Glutamatergic neuron (in vitro differentiated cells): ENCODE data around the gene GRAMD2B. TPM values are rescaled to one million over a fixed set of nuclear protein-coding genes. Genes with fewer than 3 reads are reported as not detected.

ENCODE experiments used
- DNase-seq: peaks from one replicate; pipeline ENCODE4 v3.0.0; 2022
- H3K27ac Mint-ChIP-seq: one replicate; pipeline ENCODE4 v1.8.0; 2020; ENCODE audit warnings: mild to moderate bottlenecking, mixed read lengths, inconsistent platforms; ENCODE audit not compliant: unreplicated experiment
- H3K27me3 Mint-ChIP-seq: one replicate; pipeline ENCODE4 v1.8.0; 2020; ENCODE audit warnings: mild to moderate bottlenecking, moderate library complexity, mixed read lengths, inconsistent platforms; ENCODE audit not compliant: unreplicated experiment
- H3K36me3 Mint-ChIP-seq: one replicate; pipeline ENCODE4 v1.8.0; 2020; ENCODE audit warnings: mild to moderate bottlenecking, mixed read lengths, inconsistent platforms; ENCODE audit not compliant: unreplicated experiment
- H3K4me1 Mint-ChIP-seq: one replicate; pipeline ENCODE4 v1.8.0; 2020; ENCODE audit warnings: mild to moderate bottlenecking, low read depth, mixed read lengths, inconsistent platforms; ENCODE audit not compliant: unreplicated experiment
- H3K4me3 Mint-ChIP-seq: one replicate; pipeline ENCODE4 v1.8.0; 2020; ENCODE audit warnings: mild to moderate bottlenecking, mixed read lengths, inconsistent platforms; ENCODE audit not compliant: unreplicated experiment
- H3K9me3 Mint-ChIP-seq: one replicate; pipeline ENCODE4 v1.8.0; 2020; ENCODE audit warnings: mild to moderate bottlenecking, moderate library complexity, mixed read lengths, inconsistent platforms; ENCODE audit not compliant: unreplicated experiment
- CTCF ChIP-seq: fragments of 200-600 bp; sonication (generic); IDR thresholded peaks from one replicate; pipeline ENCODE4 v1.5.0; 2021; ENCODE audit not compliant: partially characterized antibody, unreplicated experiment
- total RNA-seq: library from RNA; stranded (reverse); fragmentation: NEBNext Ultra II Directional; extraction: Animal tissue kit (Norgen Biotek cat#: 25700); gene quantifications from one replicate; pipeline ENCODE4 v1.2.1, GENCODE V29; 2021; ENCODE audit not compliant: unreplicated experiment

GRAMD2B gene
- total RNA-seq, 1 donor from 2014 or later = 0.69 TPM

GRCh38 chr5:126472538-126472889, 49.3 kb downstream of the GRAMD2B start:
- DNase-seq = no peak
- Mint-ChIP-seq H3K27ac (no peak overlapping the region), H3K36me3 (no peaks in the 10 kb centered on the region), H3K4me3 (no peak overlapping the region), H3K27me3 (no peaks in the 10 kb centered on the region), H3K9me3 (no peaks in the 10 kb centered on the region), H3K4me1 (no peaks in the 10 kb centered on the region)
- TF ChIP-seq CTCF = no peak

- Mint-ChIP-seq H3K36me3 (no peaks in the 10 kb centered on the region), H3K9me3 (no peaks in the 10 kb centered on the region), H3K27ac (no peak overlapping the region), H3K27me3 (no peaks in the 10 kb centered on the region), H3K4me1 (peaks cover 4% of the 10 kb centered on the region), H3K4me3 (no peak overlapping the region)
- TF ChIP-seq CTCF = no peak
- DNase-seq = no peak
Observed at GRCh38 chr5:126477294-126478117, 54.3 kb downstream of the GRAMD2B start.

GRCh38 chr5:126479810-126480209, 56.6 kb downstream of the GRAMD2B start:
- H3K27me3 Mint-ChIP-seq = no peaks in the 10 kb centered on the region
- H3K27ac Mint-ChIP-seq = no peak overlapping the region
- H3K4me3 Mint-ChIP-seq = no peak overlapping the region
- no peaks in the 10 kb centered on the region for H3K36me3 Mint-ChIP-seq
- H3K9me3 Mint-ChIP-seq = no peaks in the 10 kb centered on the region
- no peak for DNase-seq
- H3K4me1 Mint-ChIP-seq = peaks cover 11% of the 10 kb centered on the region
- TF ChIP-seq CTCF = no peak

- no peaks in the 10 kb centered on the region for H3K9me3 Mint-ChIP-seq
- no peak for DNase-seq
- H3K4me3 Mint-ChIP-seq = no peak overlapping the region
- TF ChIP-seq CTCF = no peak
- peaks cover 11% of the 10 kb centered on the region for H3K4me1 Mint-ChIP-seq
- H3K27me3 Mint-ChIP-seq = no peaks in the 10 kb centered on the region
- no peaks in the 10 kb centered on the region for H3K36me3 Mint-ChIP-seq
- no peak overlapping the region for H3K27ac Mint-ChIP-seq
Observed at GRCh38 chr5:126480824-126481223, 57.6 kb downstream of the GRAMD2B start.

- no peaks in the 10 kb centered on the region for H3K27me3 Mint-ChIP-seq
Observed at GRCh38 chr5:126481243-126481642, 58.0 kb downstream of the GRAMD2B start.

More at GRCh38 chr5:126481243-126481642, 58.0 kb downstream of the GRAMD2B start:
- H3K9me3 Mint-ChIP-seq = no peaks in the 10 kb centered on the region
- H3K27ac Mint-ChIP-seq = no peak overlapping the region
- no peaks in the 10 kb centered on the region for H3K36me3 Mint-ChIP-seq
- no peak overlapping the region for H3K4me3 Mint-ChIP-seq
- DNase-seq = no peak
- peaks cover 11% of the 10 kb centered on the region for H3K4me1 Mint-ChIP-seq
- TF ChIP-seq CTCF = no peak
